Measurements from ENCODE around the gene NAV2. TPM values are rescaled to one million over a fixed set of nuclear protein-coding genes. Genes with fewer than 3 reads are reported as not detected.

Gene NAV2
- total RNA-seq, 1 experiment from 2014 or later = 46.3 TPM

- Histone ChIP-seq H3K23ac (ENCODE audit: insufficient read length, low read depth, low read length) (no peak overlapping the region), H2AFZ (ENCODE audit: low read length) (no peak overlapping the region), H3K27me3 (ENCODE audit: insufficient read depth, low read length) (no peaks in the 10 kb centered on the region), H3K23me2 (ENCODE audit: insufficient read length, low read depth, low read length, poor library complexity, severe bottlenecking) (no peaks in the 10 kb centered on the region), H4K5ac (ENCODE audit: insufficient read length, low read depth, low read length) (no peak overlapping the region), H4K91ac (ENCODE audit: insufficient read length, low read depth, low read length) (no peak overlapping the region), H3T11ph (ENCODE audit: low read length) (no peak overlapping the region), H3K18ac (ENCODE audit: insufficient read length, low read depth, low read length) (no peak overlapping the region), H3K14ac (ENCODE audit: insufficient read depth, low read length) (no peak overlapping the region), H3K4me1 (ENCODE audit: insufficient read depth, low read length) (peaks cover 4% of the 10 kb centered on the region; the same call in 1 of the 2 replicates), H2BK20ac (ENCODE audit: low read depth, low read length, poor library complexity, severe bottlenecking) (no peak overlapping the region), H2BK5ac (ENCODE audit: insufficient read length, low read length) (no peak overlapping the region), H3K9me3 (ENCODE audit: control insufficient read depth, low read depth, low read length) (no peaks in the 10 kb centered on the region), H2AK5ac (ENCODE audit: insufficient read length, low read length) (no peak overlapping the region), H3K56ac (ENCODE audit: insufficient read length, low read depth, low read length) (no peak overlapping the region), H3K79me2 (ENCODE audit: insufficient read depth, low read length) (no peaks in the 10 kb centered on the region), H2BK120ac (ENCODE audit: low read depth, low read length, poor library complexity, severe bottlenecking) (no peak overlapping the region), H3K79me1 (ENCODE audit: insufficient read depth, low read depth, low read length, poor library complexity, severe bottlenecking) (no peaks in the 10 kb centered on the region), H2BK12ac (ENCODE audit: insufficient read length, low read depth, low read length) (no peak overlapping the region), H4K20me1 (ENCODE audit: control insufficient read depth, insufficient read depth, insufficient read length) (no peaks in the 10 kb centered on the region), H3K4me2 (ENCODE audit: insufficient read depth, insufficient read length, low read length) (no peak overlapping the region), H2BK15ac (ENCODE audit: low read depth, low read length) (no peak overlapping the region), H3K9ac (ENCODE audit: extremely low read depth, insufficient read length, low read length) (no peak overlapping the region), H4K8ac (replicated peaks; ENCODE audit: insufficient read length, low read depth, low read length) (no peak overlapping the region), H3K4ac (ENCODE audit: low read depth, low read length) (no peak overlapping the region), H3K27ac (ENCODE audit: insufficient read length, low read depth, low read length) (no peak overlapping the region)
- no peak for TF ChIP-seq CTCF (conservative IDR thresholded peaks at IDR 0.05)
- Mint-ChIP-seq H3K4me3 (no peak overlapping the region), H3K36me3 (ENCODE audit: insufficient read depth in 1 of 3, low read depth in 3 of 3) (peaks cover 3 to 20% (median 9%) of the 10 kb centered on the region in 3 experiments; a peak in 4 of 7 replicates), H3K9me3 (no peaks in the 10 kb centered on the region), H3K27me3 (ENCODE audit: low read depth) (peaks cover 4% of the 10 kb centered on the region), H3K4me1 (peaks cover 37% of the 10 kb centered on the region in 2 experiments), H3K27ac (no peak overlapping the region)
- whole genome bisulfite sequencing (ENCODE audit: extremely low coverage, insufficient read length, low lambda C conversion rate) = no CpG with 5 or more reads among the region's 8 CpGs
- no peak for DNase-seq
These were observed 271.6 kb downstream of the NAV2 start for GRCh38 chr11:19984048-19984742.
